Osteocyte (in vitro differentiated cells): ENCODE results near the gene PLCH2. TPM values are rescaled to one million over a fixed set of nuclear protein-coding genes. Genes with fewer than 3 reads are reported as not detected.
"Not testable (repeated sequence)": the region's sequence is repeated elsewhere in the genome, so short reads cannot be mapped to it uniquely, and the experiment has no call there.

Experiments
- DNase-seq: peaks from one replicate; pipeline ENCODE4 v3.0.0; 2021; ENCODE audit warnings: mixed read lengths; ENCODE audit not compliant: unreplicated experiment; ENCODE audit errors: extremely low spot score
- H3K27ac Mint-ChIP-seq: one replicate; pipeline ENCODE4 v1.8.0; 2021; ENCODE audit warnings: mild to moderate bottlenecking, mixed read lengths; ENCODE audit not compliant: unreplicated experiment
- H3K27me3 Mint-ChIP-seq: one replicate; pipeline ENCODE4 v1.8.0; 2021; ENCODE audit warnings: mixed read lengths; ENCODE audit not compliant: unreplicated experiment
- H3K36me3 Mint-ChIP-seq: one replicate; pipeline ENCODE4 v1.8.0; 2021; ENCODE audit warnings: mixed read lengths; ENCODE audit not compliant: unreplicated experiment
- H3K4me1 Mint-ChIP-seq: one replicate; pipeline ENCODE4 v1.8.0; 2021; ENCODE audit warnings: mixed read lengths; ENCODE audit not compliant: unreplicated experiment
- H3K4me3 Mint-ChIP-seq: one replicate; pipeline ENCODE4 v1.8.0; 2021; ENCODE audit warnings: mild to moderate bottlenecking, moderate library complexity, mixed read lengths; ENCODE audit not compliant: unreplicated experiment
- H3K9me3 Mint-ChIP-seq: one replicate; pipeline ENCODE4 v1.8.0; 2021; ENCODE audit warnings: mixed read lengths; ENCODE audit not compliant: unreplicated experiment
- total RNA-seq: library from RNA; stranded (reverse); gene quantifications from 2 replicates; pipeline ENCODE4 v1.2.1, GENCODE V29; 2021
- TF ChIP-seq, protein P1 (sequence below): fragments of 200-600 bp; sonication (generic); IDR thresholded peaks from 2 replicates; pipeline ENCODE4 v1.5.0; 2021; ENCODE audit warnings: antibody characterized with exemption, mild to moderate bottlenecking, moderate library complexity

PLCH2 gene
- total RNA-seq, 1 donor from 2014 or later = 12.6 TPM

- no peaks in the 10 kb centered on the region for H3K27me3 Mint-ChIP-seq
- H3K4me3 Mint-ChIP-seq = no peak overlapping the region
- H3K9me3 Mint-ChIP-seq = no peaks in the 10 kb centered on the region
- TF ChIP-seq, protein P1, sequence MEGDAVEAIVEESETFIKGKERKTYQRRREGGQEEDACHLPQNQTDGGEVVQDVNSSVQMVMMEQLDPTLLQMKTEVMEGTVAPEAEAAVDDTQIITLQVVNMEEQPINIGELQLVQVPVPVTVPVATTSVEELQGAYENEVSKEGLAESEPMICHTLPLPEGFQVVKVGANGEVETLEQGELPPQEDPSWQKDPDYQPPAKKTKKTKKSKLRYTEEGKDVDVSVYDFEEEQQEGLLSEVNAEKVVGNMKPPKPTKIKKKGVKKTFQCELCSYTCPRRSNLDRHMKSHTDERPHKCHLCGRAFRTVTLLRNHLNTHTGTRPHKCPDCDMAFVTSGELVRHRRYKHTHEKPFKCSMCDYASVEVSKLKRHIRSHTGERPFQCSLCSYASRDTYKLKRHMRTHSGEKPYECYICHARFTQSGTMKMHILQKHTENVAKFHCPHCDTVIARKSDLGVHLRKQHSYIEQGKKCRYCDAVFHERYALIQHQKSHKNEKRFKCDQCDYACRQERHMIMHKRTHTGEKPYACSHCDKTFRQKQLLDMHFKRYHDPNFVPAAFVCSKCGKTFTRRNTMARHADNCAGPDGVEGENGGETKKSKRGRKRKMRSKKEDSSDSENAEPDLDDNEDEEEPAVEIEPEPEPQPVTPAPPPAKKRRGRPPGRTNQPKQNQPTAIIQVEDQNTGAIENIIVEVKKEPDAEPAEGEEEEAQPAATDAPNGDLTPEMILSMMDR = peak; percentile 96
- H3K4me1 Mint-ChIP-seq = peaks cover 29% of the 10 kb centered on the region
- no peak for DNase-seq
- no peak overlapping the region for H3K27ac Mint-ChIP-seq
- no peaks in the 10 kb centered on the region for H3K36me3 Mint-ChIP-seq
Observed at GRCh38 chr1:2548068-2548589, 72.0 kb downstream of the PLCH2 start.

- H3K27ac Mint-ChIP-seq, H3K9me3 Mint-ChIP-seq, DNase-seq, H3K36me3 Mint-ChIP-seq, H3K27me3 Mint-ChIP-seq, H3K4me3 Mint-ChIP-seq: not testable (repeated sequence)
- H3K4me1 Mint-ChIP-seq = peaks cover 23% of the 10 kb centered on the region
Observed at GRCh38 chr1:2549367-2550029, 73.4 kb downstream of the PLCH2 start.

- H3K36me3 Mint-ChIP-seq, DNase-seq, H3K27ac Mint-ChIP-seq, H3K4me3 Mint-ChIP-seq, H3K9me3 Mint-ChIP-seq, H3K27me3 Mint-ChIP-seq: not testable (repeated sequence)
- peaks cover 15% of the 10 kb centered on the region for H3K4me1 Mint-ChIP-seq
Observed at GRCh38 chr1:2550309-2550861, 74.3 kb downstream of the PLCH2 start.

- not testable (repeated sequence) for DNase-seq, H3K27ac Mint-ChIP-seq, H3K4me3 Mint-ChIP-seq, H3K27me3 Mint-ChIP-seq, H3K36me3 Mint-ChIP-seq, H3K9me3 Mint-ChIP-seq
- peaks cover 26% of the 10 kb centered on the region for H3K4me1 Mint-ChIP-seq
Observed at GRCh38 chr1:2551544-2551943, 75.5 kb downstream of the PLCH2 start.

DNA sequence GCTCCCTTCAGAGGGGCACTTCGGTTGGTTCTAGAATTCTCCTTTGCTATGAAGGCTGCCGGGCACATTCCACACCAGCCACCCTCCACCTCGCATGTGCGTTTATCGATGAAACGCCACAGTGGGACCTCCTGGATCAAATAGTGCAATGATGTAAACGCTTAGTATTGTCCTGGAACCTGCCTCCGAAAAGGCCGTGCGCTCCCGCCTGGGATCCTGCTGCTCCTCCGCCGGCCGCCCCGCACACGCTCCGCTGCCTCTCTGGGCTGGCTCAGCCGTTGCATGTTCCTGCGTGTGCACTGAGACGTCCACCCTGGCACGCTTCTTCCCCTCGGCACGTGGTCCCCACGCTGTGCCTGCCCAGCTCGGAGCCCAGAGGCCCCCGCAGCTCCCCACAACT lies 76.1 kb downstream of the PLCH2 start:
- TF ChIP-seq, protein P1 = no peak
- no peak for DNase-seq
- Mint-ChIP-seq H3K9me3 (no peaks in the 10 kb centered on the region), H3K27me3 (no peaks in the 10 kb centered on the region), H3K4me1 (peaks cover 25% of the 10 kb centered on the region), H3K36me3 (no peaks in the 10 kb centered on the region), H3K4me3 (no peak overlapping the region), H3K27ac (no peak overlapping the region)

- H3K36me3 Mint-ChIP-seq = not testable (repeated sequence)
Observed at GRCh38 chr1:2553076-2553475, 77.0 kb downstream of the PLCH2 start.

GRCh38 chr1:2553871-2554620 lies 78.0 kb downstream of the PLCH2 start:
- peaks cover 22% of the 10 kb centered on the region for H3K4me1 Mint-ChIP-seq
- H3K9me3 Mint-ChIP-seq = no peaks in the 10 kb centered on the region
- no peaks in the 10 kb centered on the region for H3K36me3 Mint-ChIP-seq
- H3K27ac Mint-ChIP-seq = no peak overlapping the region
- no peak for DNase-seq
- H3K4me3 Mint-ChIP-seq = no peak overlapping the region
- TF ChIP-seq, protein P1 = no peak
- no peaks in the 10 kb centered on the region for H3K27me3 Mint-ChIP-seq

More at GRCh38 chr1:2553076-2553475, 77.0 kb downstream of the PLCH2 start:
- not testable (repeated sequence) for DNase-seq, H3K9me3 Mint-ChIP-seq, H3K4me3 Mint-ChIP-seq, H3K27ac Mint-ChIP-seq, H3K27me3 Mint-ChIP-seq
- peaks cover 22% of the 10 kb centered on the region for H3K4me1 Mint-ChIP-seq
